Ecto neural progenitor cell (in vitro differentiated cells): ENCODE measurements around the gene SOX6.
"Not testable (repeated sequence)": the region's sequence is repeated elsewhere in the genome, so short reads cannot be mapped to it uniquely, and the experiment has no call there.

Experiments used
- DNase-seq: peaks from one replicate; pipeline ENCODE4 v3.0.0-alpha.2; 2018; ENCODE audit warnings: low spot score

Gene SOX6

GRCh38 chr11:15929371-15929901 is 426.9 kb downstream of the SOX6 start:
- peak; percentile 26 for DNase-seq

GRCh38 chr11:15927864-15928217 is 428.5 kb downstream of the SOX6 start:
- DNase-seq = no peak

GRCh38 chr11:15927196-15927863 is 429.0 kb downstream of the SOX6 start:
- DNase-seq = peak; percentile 22

GRCh38 chr11:15926071-15926470 is 430.3 kb downstream of the SOX6 start:
- DNase-seq = peak; percentile 26

- DNase-seq = no peak
These were observed 433.2 kb downstream of the SOX6 start for GRCh38 chr11:15923183-15923582.

- DNase-seq = not testable (repeated sequence)
These were observed 433.6 kb downstream of the SOX6 start for GRCh38 chr11:15922745-15923144.

- DNase-seq = no peak
These were observed 435.3 kb downstream of the SOX6 start for GRCh38 chr11:15920856-15921629.

- no peak for DNase-seq
These were observed 437.7 kb downstream of the SOX6 start for GRCh38 chr11:15918674-15919073.

GRCh38 chr11:15918212-15918611 is 438.1 kb downstream of the SOX6 start:
- no peak for DNase-seq
